K562 (cell line): ENCODE results near the gene IL4I1. TPM values are rescaled to one million over a fixed set of nuclear protein-coding genes. Genes with fewer than 3 reads are reported as not detected.
A peak's percentile ranks its signal among the peaks of the same experiment; 100 is the strongest.

Source experiments
- BHLHE40 ChIP-seq: IDR thresholded peaks from 2 replicates; pipeline ENCODE4 v1.6.1; 2011; ENCODE audit warnings: low read length, improper control_type of control experiment
- CBFA2T3 ChIP-seq: fragments of 450-650 bp; IDR thresholded peaks from 2 replicates; pipeline ENCODE4 v1.6.1; 2017
- CEBPG ChIP-seq, 3 experiments: fragments of 200-800 bp in 1 of 3; sonication (Bioruptor generic) in 1 of 3; sonication (generic) in 1 of 3; formaldehyde crosslinking in 1 of 3; IDR thresholded peaks in 2 of 3; conservative IDR thresholded peaks in 1 of 3; 2 replicates each; pipeline versions ENCODE4 v1.6.1 to v1.8.0; 2016 to 2022; ENCODE audit warnings: missing compliant biosample characterization in 2 of 3, missing genetic modification characterization in 2 of 3, mild to moderate bottlenecking in 1 of 3, missing genetic modification reagents in 1 of 3
- CXXC5 ChIP-seq: fragments of 250-450 bp; sonication (Bioruptor Pico); IDR thresholded peaks from 2 replicates; pipeline ENCODE4 v1.8.0; 2022; ENCODE audit warnings: inconsistent platforms, mild to moderate bottlenecking, moderate library complexity
- E2F4 ChIP-seq: sonication (generic); formaldehyde crosslinking; IDR thresholded peaks from 2 replicates; pipeline ENCODE4 v1.8.0; 2022; ENCODE audit warnings: mild to moderate bottlenecking, low read depth, missing genetic modification reagents
- ETV5 ChIP-seq: sonication (generic); formaldehyde crosslinking; IDR thresholded peaks from 2 replicates; pipeline ENCODE4 v1.4.0; 2020; ENCODE audit warnings: low read depth, mild to moderate bottlenecking, missing genetic modification reagents
- KLF10 ChIP-seq: fragments of 250-450 bp; sonication (Bioruptor Pico); IDR thresholded peaks from 2 replicates; pipeline ENCODE4 v1.6.1; 2021; ENCODE audit warnings: matching md5 sums
- NFIC ChIP-seq: fragments of 450-650 bp; IDR thresholded peaks from 2 replicates; pipeline ENCODE4 v1.6.1; 2017; ENCODE audit warnings: mild to moderate bottlenecking, inconsistent platforms
- POLR2AphosphoS2 ChIP-seq: IDR thresholded peaks from 2 replicates; pipeline ENCODE4 v1.6.1; 2012; ENCODE audit warnings: low read length, improper control_type of control experiment
- RFX5 ChIP-seq: IDR thresholded peaks from 2 replicates; pipeline ENCODE4 v1.6.1; 2011; ENCODE audit warnings: low read depth, mild to moderate bottlenecking, improper control_type of control experiment, low read length
- SOX6 ChIP-seq: fragments of 450-650 bp; IDR thresholded peaks from 2 replicates; pipeline ENCODE4 v1.6.1; 2014; ENCODE audit warnings: mild to moderate bottlenecking
- SREBF1 ChIP-seq: fragments of 150-350 bp; IDR thresholded peaks from 2 replicates; pipeline ENCODE4 v1.6.1; 2014; ENCODE audit warnings: antibody characterized with exemption, low read depth, low read length, borderline replicate concordance
- SRF ChIP-seq, 2 experiments: fragments of 250-450, 450-650 bp in 1 of 2; sonication (Bioruptor Pico) in 1 of 2; sonication (generic) in 1 of 2; formaldehyde crosslinking; IDR thresholded peaks; 2 replicates each; pipeline versions ENCODE4 v1.5.0 to v1.5.1; 2020 to 2022; ENCODE audit warnings: mild to moderate bottlenecking in 1 of 2, missing genetic modification reagents in 1 of 2
- TCF15 ChIP-seq: fragments of 250-450 bp; sonication (Bioruptor Pico); IDR thresholded peaks from 2 replicates; pipeline ENCODE4 v1.8.0; 2022; ENCODE audit warnings: moderate library complexity, mild to moderate bottlenecking, inconsistent platforms
- ZBED1 ChIP-seq: IDR thresholded peaks from 2 replicates; pipeline ENCODE4 v1.6.1; 2014
- ZBTB11 ChIP-seq, 3 experiments: fragments of 200-800 bp in 1 of 3; fragments of 250-450 bp in 1 of 3; fragments of 450-650 bp in 1 of 3; sonication (Bioruptor Pico) in 1 of 3; sonication (Bioruptor generic) in 1 of 3; formaldehyde crosslinking in 1 of 3; IDR thresholded peaks; 2 replicates each; pipeline versions ENCODE4 v1.6.1 to v1.8.0; 2016 to 2022; ENCODE audit warnings: mild to moderate bottlenecking in 2 of 3, missing genetic modification characterization in 2 of 3, missing compliant biosample characterization in 1 of 3, moderate library complexity in 1 of 3
- ZNF134 ChIP-seq: fragments of 250-450 bp; sonication (Bioruptor Pico); conservative IDR thresholded peaks from 2 replicates; pipeline ENCODE4 v1.4.0; 2020
- ZNF253 ChIP-seq: fragments of 250-450 bp; sonication (Bioruptor Pico); conservative IDR thresholded peaks from 2 replicates; pipeline ENCODE4 v1.6.1; 2021; ENCODE audit warnings: mild to moderate bottlenecking
- ZNF507 ChIP-seq: conservative IDR thresholded peaks from 2 replicates; pipeline ENCODE4 v1.6.1; 2017; ENCODE audit warnings: missing genetic modification characterization, missing compliant biosample characterization
- ZNF79 ChIP-seq: fragments of 250-450 bp; sonication (Bioruptor Pico); IDR thresholded peaks from 2 replicates; pipeline ENCODE4 v1.4.0; 2020; ENCODE audit warnings: low read depth, mild to moderate bottlenecking, moderate library complexity
- polyA plus RNA-seq, 8 experiments: library from polyadenylated mRNA; depleted of rRNA in 4 of 8; stranded (reverse) in 5 of 8; unstranded in 3 of 8; fragments of >200 nt; fragmentation: Nextera tagmentation in 2 of 8; fragmentation: Illumina TruSeq in 1 of 8; extraction: Ambion mirVana in 2 of 8; extraction: Trizol in 1 of 8; gene quantifications; 2 replicates each; pipeline versions ENCODE4 v1.2.1 to v1.2.3, GENCODE V29; 2011 to 2014; ENCODE audit warnings: inconsistent platforms in 1 of 8, missing spikeins in 1 of 8
- total RNA-seq, 7 experiments: library from RNA; depleted of rRNA in 6 of 7; stranded (reverse); fragments of >200 nt in 6 of 7; fragmentation: Illumina TruSeq in 2 of 7; extraction: Trizol in 2 of 7; gene quantifications; 2 replicates each; pipeline versions ENCODE4 v1.2.1 to v1.2.3, GENCODE V29; 2011 to 2021; ENCODE audit warnings: low replicate concordance in 1 of 7

Gene IL4I1
- total and polyA plus RNA-seq, 9 of the 15 experiments (the other 6 are each of a cell fraction or from before 2014, with no cell fraction given) = 0.06 to 0.95 (median 0.43) TPM; not detected in 2

- TF ChIP-seq CEBPG (CRISPR knock-in tag; IDR thresholded peaks at IDR 0.05) (no peak), CEBPG (tag; conservative IDR thresholded peaks at IDR 0.05 in 1 of 2, IDR thresholded peaks at IDR 0.05 in 1 of 2) (no peak), ZNF134 (no peak), SOX6 (no peak), SREBF1 (no peak), ZNF253 (CRISPR knock-in tag) (no peak), CXXC5 (peak; percentile 33; the same call in 1 of the 2 replicates), ZNF79 (no peak), TCF15 (CRISPR knock-in tag) (no peak), RFX5 (no peak), NFIC (no peak), POLR2AphosphoS2 (no peak), E2F4 (CRISPR knock-in tag) (no peak), ZBED1 (no peak), KLF10 (CRISPR knock-in tag) (no peak), ZBTB11 (CRISPR knock-in tag; IDR thresholded peaks at IDR 0.05) (peak in 1 of 3 experiments; percentile 52; a peak in 1 of 6 replicates), ZNF507 (no peak), ETV5 (no peak), SRF (CRISPR knock-in tag; IDR thresholded peaks at IDR 0.05) (0 out of 4 replicates have a peak, but pooled peaks of 1 of the 2 experiments have one; percentile 32), CBFA2T3 (0 out of 2 replicates have a peak, but pooled peaks have one; percentile 2), BHLHE40 (no peak)
These were observed 48.7 kb downstream of the IL4I1 start (continued) for GRCh38 chr19:49847731-49848696.
